Adrenal gland (tissue), 5 donors: ENCODE measurements around the gene OCLN.
"Not testable (repeated sequence)": the region's sequence is repeated elsewhere in the genome, so short reads cannot be mapped to it uniquely, and the experiment has no call there.

ENCODE experiments used
- POLR2A ChIP-seq, 2 donors: fragments of 450-650 bp; IDR thresholded peaks; one replicate each; pipeline ENCODE4 v1.6.1; 2017; ENCODE audit warnings: antibody characterized with exemption in 2 of 2, mild to moderate bottlenecking in 2 of 2, moderate library complexity in 1 of 2
- TF ChIP-seq, protein P1 (sequence below), 6 experiments: fragments of 450-650 bp in 4 of 6; fragments of 200-600 bp in 2 of 6; sonication (generic) in 1 of 6; IDR thresholded peaks; 1 replicate in 5 of 6; 2 replicates in 1 of 6; pipeline versions ENCODE4 v1.5.1 to v1.8.0; 2016 to 2021; ENCODE audit warnings: antibody characterized with exemption in 6 of 6, mild to moderate bottlenecking in 2 of 6, moderate library complexity in 1 of 6
- donor health status: DM: no; HTN: no; CAD: no.

- TF ChIP-seq, protein P1, sequence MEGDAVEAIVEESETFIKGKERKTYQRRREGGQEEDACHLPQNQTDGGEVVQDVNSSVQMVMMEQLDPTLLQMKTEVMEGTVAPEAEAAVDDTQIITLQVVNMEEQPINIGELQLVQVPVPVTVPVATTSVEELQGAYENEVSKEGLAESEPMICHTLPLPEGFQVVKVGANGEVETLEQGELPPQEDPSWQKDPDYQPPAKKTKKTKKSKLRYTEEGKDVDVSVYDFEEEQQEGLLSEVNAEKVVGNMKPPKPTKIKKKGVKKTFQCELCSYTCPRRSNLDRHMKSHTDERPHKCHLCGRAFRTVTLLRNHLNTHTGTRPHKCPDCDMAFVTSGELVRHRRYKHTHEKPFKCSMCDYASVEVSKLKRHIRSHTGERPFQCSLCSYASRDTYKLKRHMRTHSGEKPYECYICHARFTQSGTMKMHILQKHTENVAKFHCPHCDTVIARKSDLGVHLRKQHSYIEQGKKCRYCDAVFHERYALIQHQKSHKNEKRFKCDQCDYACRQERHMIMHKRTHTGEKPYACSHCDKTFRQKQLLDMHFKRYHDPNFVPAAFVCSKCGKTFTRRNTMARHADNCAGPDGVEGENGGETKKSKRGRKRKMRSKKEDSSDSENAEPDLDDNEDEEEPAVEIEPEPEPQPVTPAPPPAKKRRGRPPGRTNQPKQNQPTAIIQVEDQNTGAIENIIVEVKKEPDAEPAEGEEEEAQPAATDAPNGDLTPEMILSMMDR (IDR thresholded peaks at IDR 0.05): not testable (repeated sequence)
- TF ChIP-seq POLR2A (IDR thresholded peaks at IDR 0.05): not testable (repeated sequence)
These were observed 114.2 kb downstream of the OCLN start for GRCh38 chr5:69606839-69607238.
